GM19351 (cell line): ENCODE measurements around the gene SUB1.

Experiments used
- ATAC-seq: cut with Tn5 transposase; IDR thresholded peaks from one replicate; pipeline ENCODE4 v1.9.1; 2021; ENCODE audit warnings: mild to moderate bottlenecking, moderate library complexity; ENCODE audit not compliant: unreplicated experiment

The SUB1 gene

GRCh38 chr5:32563614-32564013 lies 21.7 kb upstream of the SUB1 start:
- no peak for ATAC-seq

GRCh38 chr5:32565145-32565544 lies 20.2 kb upstream of the SUB1 start:
- peak; percentile 39 for ATAC-seq

GRCh38 chr5:32566319-32567111 lies 18.8 kb upstream of the SUB1 start:
- ATAC-seq = no peak

- no peak for ATAC-seq
Observed at GRCh38 chr5:32571128-32571527, 14.2 kb upstream of the SUB1 start.

GRCh38 chr5:32572778-32573480 lies 12.4 kb upstream of the SUB1 start:
- ATAC-seq = peak; percentile 93

- ATAC-seq = peak; percentile 2
Observed at GRCh38 chr5:32573481-32573854, 11.9 kb upstream of the SUB1 start.

- no peak for ATAC-seq
Observed at GRCh38 chr5:32574540-32575175, 10.7 kb upstream of the SUB1 start.

GRCh38 chr5:32578363-32578762 lies 7.0 kb upstream of the SUB1 start:
- ATAC-seq = no peak

GRCh38 chr5:32578764-32579163 lies 6.6 kb upstream of the SUB1 start:
- ATAC-seq = no peak

GRCh38 chr5:32581010-32581785 lies 4.2 kb upstream of the SUB1 start:
- no peak for ATAC-seq

- peak; percentile 75 for ATAC-seq
Observed at GRCh38 chr5:32583582-32584232, 1.6 kb upstream of the SUB1 start.

- ATAC-seq = no peak
Observed at GRCh38 chr5:32584646-32585045, 711 bp upstream of the SUB1 start.

- no peak for ATAC-seq
Observed at GRCh38 chr5:32585122-32585445, 273 bp upstream of the SUB1 start.

GRCh38 chr5:32586276-32586599 lies 881 bp downstream of the SUB1 start:
- no peak for ATAC-seq

- ATAC-seq = no peak
Observed at GRCh38 chr5:32587067-32587551, 1.8 kb downstream of the SUB1 start.

GRCh38 chr5:32589416-32589815 lies 4.1 kb downstream of the SUB1 start:
- peak; percentile 48 for ATAC-seq

- no peak for ATAC-seq
Observed at GRCh38 chr5:32589942-32590869, 4.8 kb downstream of the SUB1 start.

GRCh38 chr5:32595118-32595517 lies 9.8 kb downstream of the SUB1 start:
- no peak for ATAC-seq

- no peak for ATAC-seq
Observed at GRCh38 chr5:32597041-32597629, 11.8 kb downstream of the SUB1 start.
